Lung (tissue), 12 donors: ENCODE data around the gene NCAPG2. TPM values are rescaled to one million over a fixed set of nuclear protein-coding genes. Genes with fewer than 3 reads are reported as not detected.

Experiments used
- ATAC-seq: fragments of 200-7000 bp; cut with Tn5 transposase; one replicate; pipeline ENCODE4 v1.9.1; 2020; ENCODE audit warnings: moderate number of reproducible peaks; ENCODE audit not compliant: insufficient read depth, low FRiP score
- DNase-seq, 3 donors: peaks; one replicate each; pipeline ENCODE4 v3.0.0-alpha.2; 2013 to 2017
- H3K27ac ChIP-seq, 2 donors: one replicate each; pipeline ENCODE4 v1.5.1; 2013; ENCODE audit warnings: mild to moderate bottlenecking in 2 of 2, moderate library complexity in 2 of 2, control low read depth in 1 of 2, inconsistent platforms in 1 of 2, low read depth in 1 of 2, low read length in 1 of 2
- H3K27me3 ChIP-seq, 3 donors: one replicate each; pipeline ENCODE4 v1.5.1; 2013; ENCODE audit warnings: low read length in 2 of 3; ENCODE audit not compliant: control insufficient read depth in 3 of 3, insufficient read depth in 3 of 3
- H3K36me3 ChIP-seq, 4 donors: one replicate each; pipeline ENCODE4 v1.5.1; 2013; ENCODE audit warnings: low read length in 4 of 4, mild to moderate bottlenecking in 1 of 4, moderate library complexity in 1 of 4; ENCODE audit not compliant: control insufficient read depth in 4 of 4, insufficient read depth in 4 of 4
- H3K4me1 ChIP-seq, 5 donors: one replicate each; pipeline ENCODE4 v1.5.1; 2013; ENCODE audit warnings: low read length in 5 of 5, mild to moderate bottlenecking in 2 of 5, moderate library complexity in 1 of 5; ENCODE audit not compliant: control insufficient read depth in 5 of 5, insufficient read depth in 5 of 5
- H3K4me3 ChIP-seq: one replicate; pipeline ENCODE4 v1.5.1; 2013; ENCODE audit warnings: mild to moderate bottlenecking, control low read depth, moderate library complexity
- H3K9ac ChIP-seq, 2 donors: one replicate each; pipeline ENCODE4 v1.5.1; 2013; ENCODE audit warnings: low read length in 2 of 2, control low read depth in 1 of 2; ENCODE audit not compliant: insufficient read depth in 1 of 2
- H3K9me3 ChIP-seq, 4 donors: one replicate each; pipeline ENCODE4 v1.5.1; 2013; ENCODE audit warnings: low read length in 3 of 4, mild to moderate bottlenecking in 1 of 4, moderate library complexity in 1 of 4; ENCODE audit not compliant: control insufficient read depth in 4 of 4, insufficient read depth in 3 of 4
- WGBS, 2 donors: extraction: QIAGEN DNeasy Blood & Tissue Kit; methylation state at CpG; one replicate each; pipeline ENCODE4 v1.1.7; 2013; 5-methylcytosine and 5-hydroxymethylcytosine counted together
- polyA plus RNA-seq, 2 donors: library from polyadenylated mRNA; stranded (reverse); fragments of 200-250 nt; gene quantifications; one replicate each; pipeline ENCODE4 v1.2.1, GENCODE V29; 2013
- total RNA-seq, 2 donors: library from RNA; depleted of rRNA in 1 of 2; stranded (reverse); fragments of >200 nt in 1 of 2; gene quantifications; one replicate each; pipeline ENCODE4 v1.2.1, GENCODE V29; 2014 to 2021
- TF ChIP-seq, protein P1 (sequence below): IDR thresholded peaks from 2 replicates; pipeline ENCODE4 v1.5.1; 2012; ENCODE audit warnings: mild to moderate bottlenecking; ENCODE audit errors: control extremely low read depth, extremely low read depth
- donor health status: control.
- donor health status: control.
- donor health status: Bipolar disorder and iron deficiency.
- donor health status: healthy.
- donor health status: DM: yes; HTN: yes; CAD: no.

Gene NCAPG2
- total and polyA plus RNA-seq, 4 donors: 2.1 to 13.5 (median 6.9) TPM

DNA sequence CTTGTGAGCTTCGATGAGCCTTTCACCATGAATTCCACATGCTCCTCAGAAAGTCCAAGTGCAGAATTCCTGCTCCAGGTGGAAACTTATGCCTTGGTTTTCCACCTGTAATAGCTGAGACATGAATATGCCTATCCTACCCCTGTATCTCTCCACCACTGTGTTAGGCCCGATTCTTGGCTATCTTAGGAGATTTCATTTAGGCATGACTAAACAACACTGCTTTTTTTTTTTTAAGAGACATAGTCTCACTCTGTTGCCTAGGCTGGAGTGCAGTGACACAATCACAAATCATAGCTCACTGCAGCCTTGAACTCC is 57.2 kb downstream of the NCAPG2 start:
- Histone ChIP-seq H3K27ac (no peak overlapping the region), H3K9me3 (no peaks in the 10 kb centered on the region), H3K9ac (no peak overlapping the region), H3K4me3 (no peak overlapping the region), H3K4me1 (no peaks in the 10 kb centered on the region), H3K27me3 (no peaks in the 10 kb centered on the region), H3K36me3 (peaks cover 8 to 19% (median 12%) of the 10 kb centered on the region in 4 donors)
- TF ChIP-seq, protein P1, sequence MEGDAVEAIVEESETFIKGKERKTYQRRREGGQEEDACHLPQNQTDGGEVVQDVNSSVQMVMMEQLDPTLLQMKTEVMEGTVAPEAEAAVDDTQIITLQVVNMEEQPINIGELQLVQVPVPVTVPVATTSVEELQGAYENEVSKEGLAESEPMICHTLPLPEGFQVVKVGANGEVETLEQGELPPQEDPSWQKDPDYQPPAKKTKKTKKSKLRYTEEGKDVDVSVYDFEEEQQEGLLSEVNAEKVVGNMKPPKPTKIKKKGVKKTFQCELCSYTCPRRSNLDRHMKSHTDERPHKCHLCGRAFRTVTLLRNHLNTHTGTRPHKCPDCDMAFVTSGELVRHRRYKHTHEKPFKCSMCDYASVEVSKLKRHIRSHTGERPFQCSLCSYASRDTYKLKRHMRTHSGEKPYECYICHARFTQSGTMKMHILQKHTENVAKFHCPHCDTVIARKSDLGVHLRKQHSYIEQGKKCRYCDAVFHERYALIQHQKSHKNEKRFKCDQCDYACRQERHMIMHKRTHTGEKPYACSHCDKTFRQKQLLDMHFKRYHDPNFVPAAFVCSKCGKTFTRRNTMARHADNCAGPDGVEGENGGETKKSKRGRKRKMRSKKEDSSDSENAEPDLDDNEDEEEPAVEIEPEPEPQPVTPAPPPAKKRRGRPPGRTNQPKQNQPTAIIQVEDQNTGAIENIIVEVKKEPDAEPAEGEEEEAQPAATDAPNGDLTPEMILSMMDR: no peak
- WGBS, 2 donors: 96% methylated on average over 2 of the region's 2 CpGs
- no peak for ATAC-seq
- DNase-seq: no peak

DNA sequence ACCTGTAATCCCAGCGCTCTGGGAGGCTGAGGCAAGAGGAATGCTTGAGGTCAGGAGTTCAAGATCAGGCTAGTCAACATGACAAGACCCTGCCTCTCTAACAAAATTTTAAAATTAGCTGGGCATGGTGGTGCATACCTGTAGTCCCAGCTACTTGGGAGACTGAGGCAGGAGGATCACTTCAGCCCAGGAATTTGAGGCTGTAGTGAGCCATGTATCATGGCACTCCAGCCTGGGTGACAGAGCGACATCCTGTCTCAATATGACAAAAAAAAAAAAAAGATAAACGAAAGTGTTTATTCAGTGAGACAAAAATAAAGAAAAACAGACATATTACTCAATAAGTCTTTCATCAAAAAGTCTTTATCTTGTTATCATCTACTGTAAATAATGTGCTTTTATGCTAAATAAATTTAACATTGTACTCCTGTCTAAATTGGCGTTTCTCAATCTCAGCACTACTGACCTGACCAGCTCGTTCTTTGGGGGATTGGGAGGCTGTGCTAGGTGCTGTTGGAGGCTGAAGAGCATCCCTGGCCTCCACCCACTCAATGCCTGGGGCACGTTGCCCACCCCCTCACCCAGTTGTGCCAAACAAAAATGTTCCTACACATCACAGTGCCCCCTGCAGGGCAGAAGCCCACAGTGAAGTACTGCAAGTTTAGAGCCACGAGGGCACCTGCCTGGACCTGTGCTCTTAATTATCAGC is 57.7 kb downstream of the NCAPG2 start:
- Histone ChIP-seq H3K36me3 (peaks cover 7 to 19% (median 11%) of the 10 kb centered on the region in 4 donors), H3K9ac (no peak overlapping the region), H3K4me3 (no peak overlapping the region), H3K9me3 (no peaks in the 10 kb centered on the region), H3K27ac (no peak overlapping the region), H3K4me1 (no peaks in the 10 kb centered on the region), H3K27me3 (no peaks in the 10 kb centered on the region)
- DNase-seq (no peak), ATAC-seq (no peak)
- WGBS, 2 donors: 87 to 89% methylated on average over 7 of the region's 7 CpGs
- TF ChIP-seq, protein P1: no peak

DNA sequence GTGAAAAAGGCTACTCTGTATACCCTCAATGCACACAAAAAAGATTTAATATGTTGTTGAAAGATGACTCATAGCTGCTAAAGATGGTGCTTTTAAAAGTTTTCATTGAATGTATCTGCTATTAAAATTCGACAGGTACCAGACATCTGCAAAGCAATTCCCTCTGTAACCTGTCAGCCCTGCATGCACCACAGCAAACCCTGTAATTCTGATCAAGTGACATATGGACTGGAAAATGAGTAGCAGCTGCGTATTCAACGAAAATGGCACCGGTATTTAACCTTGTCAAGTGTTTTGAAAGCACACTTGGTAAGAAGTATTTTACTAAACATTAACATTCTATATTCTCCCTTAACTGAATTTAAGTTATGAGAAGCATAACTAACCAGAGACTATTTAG is 58.8 kb downstream of the NCAPG2 start:
- Histone ChIP-seq H3K4me3 (no peak overlapping the region), H3K36me3 (peaks cover 3 to 16% (median 11%) of the 10 kb centered on the region in 4 donors), H3K27me3 (no peaks in the 10 kb centered on the region), H3K9ac (no peak overlapping the region), H3K4me1 (no peaks in the 10 kb centered on the region), H3K27ac (no peak overlapping the region), H3K9me3 (no peaks in the 10 kb centered on the region)
- TF ChIP-seq, protein P1: no peak
- DNase-seq (no peak), ATAC-seq (no peak)
- 83 to 90% methylated on average over 4 of the region's 4 CpGs for WGBS, 2 donors

DNA sequence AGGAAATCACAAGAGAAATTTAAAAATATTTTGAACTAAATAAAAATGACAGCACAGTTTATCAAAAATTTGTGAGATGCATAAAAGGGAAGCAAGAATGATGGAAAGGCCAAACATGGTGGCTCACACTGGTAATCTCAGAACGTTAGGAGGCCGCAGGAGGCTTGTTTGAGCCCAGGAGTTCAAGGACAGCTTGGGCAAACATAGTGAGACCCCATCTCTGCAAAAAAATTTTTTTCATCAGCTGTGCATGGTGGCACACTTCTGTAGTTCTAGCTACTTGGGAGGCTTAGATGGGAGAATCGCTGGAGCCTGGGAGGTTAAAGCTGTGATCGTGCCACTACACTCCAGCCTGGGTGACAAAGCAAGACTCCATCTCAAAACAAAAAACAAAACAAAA is 62.5 kb downstream of the NCAPG2 start:
- Histone ChIP-seq H3K36me3 (peaks cover 3 to 16% (median 12%) of the 10 kb centered on the region in 4 donors), H3K4me3 (no peak overlapping the region), H3K4me1 (no peaks in the 10 kb centered on the region), H3K27ac (no peak overlapping the region), H3K9me3 (no peaks in the 10 kb centered on the region), H3K9ac (no peak overlapping the region), H3K27me3 (no peaks in the 10 kb centered on the region)
- TF ChIP-seq, protein P1: no peak
- no peak for DNase-seq
- WGBS, 2 donors: 97 to 98% methylated on average over 4 of the region's 4 CpGs
- no peak for ATAC-seq
